Fibroblast of lung (primary cell): ENCODE measurements around the gene KCNIP4. TPM values are rescaled to one million over a fixed set of nuclear protein-coding genes. Genes with fewer than 3 reads are reported as not detected.
"Not testable (repeated sequence)": the region's sequence is repeated elsewhere in the genome, so short reads cannot be mapped to it uniquely, and the experiment has no call there.

ENCODE experiments used
- DNase-seq, 2 donors: peaks; one replicate each; pipeline versions ENCODE4 v3.0.0 to v3.0.0-alpha.2; 2010; ENCODE audit warnings: low read depth in 2 of 2
- H2AFZ ChIP-seq: 2 replicates; pipeline ENCODE4 v1.5.1; 2012; ENCODE audit warnings: low read length, control low read depth, inconsistent platforms
- H3K27ac ChIP-seq: 2 replicates; pipeline ENCODE4 v1.5.1; 2011; ENCODE audit warnings: low read length, control low read depth; ENCODE audit not compliant: insufficient read depth
- H3K27me3 ChIP-seq: 2 replicates; pipeline ENCODE4 v1.5.1; 2011; ENCODE audit warnings: mild to moderate bottlenecking, low read length; ENCODE audit not compliant: control insufficient read depth, insufficient read depth
- H3K36me3 ChIP-seq: 2 replicates; pipeline ENCODE4 v1.5.1; 2011; ENCODE audit warnings: low read length; ENCODE audit not compliant: control insufficient read depth, insufficient read depth
- H3K4me1 ChIP-seq: 2 replicates; pipeline ENCODE4 v1.5.1; 2011; ENCODE audit warnings: low read length; ENCODE audit not compliant: control insufficient read depth, insufficient read depth; ENCODE audit errors: extremely low read depth
- H3K4me2 ChIP-seq: 2 replicates; pipeline ENCODE4 v1.5.1; 2011; ENCODE audit warnings: low read length, control low read depth; ENCODE audit not compliant: insufficient read depth; ENCODE audit errors: extremely low read depth
- H3K4me3 ChIP-seq, 4 experiments: fragments of 200-600 bp in 1 of 4; sonication (generic) in 1 of 4; replicated peaks in 1 of 4; 2 replicates each; pipeline ENCODE4 v1.5.1; 2011 to 2016; ENCODE audit warnings: low read length in 4 of 4, low read depth in 3 of 4, mild to moderate bottlenecking in 3 of 4, control low read depth in 2 of 4, inconsistent platforms in 1 of 4, mixed read lengths in 1 of 4; ENCODE audit not compliant: insufficient read depth in 1 of 4; ENCODE audit errors: control extremely low read depth in 1 of 4
- H3K79me2 ChIP-seq: 2 replicates; pipeline ENCODE4 v1.5.1; 2012; ENCODE audit warnings: mild to moderate bottlenecking, low read length, inconsistent platforms; ENCODE audit not compliant: control insufficient read depth, insufficient read depth
- H3K9ac ChIP-seq: 2 replicates; pipeline ENCODE4 v1.5.1; 2011; ENCODE audit warnings: mild to moderate bottlenecking, low read length, control low read depth; ENCODE audit not compliant: insufficient read depth
- H3K9me3 ChIP-seq: 2 replicates; pipeline ENCODE4 v1.5.1; 2012; ENCODE audit warnings: low read depth, low read length; ENCODE audit not compliant: control insufficient read depth, insufficient read depth
- H4K20me1 ChIP-seq: 2 replicates; pipeline ENCODE4 v1.5.1; 2011; ENCODE audit warnings: low read length; ENCODE audit not compliant: control insufficient read depth, insufficient read depth; ENCODE audit errors: extremely low read depth
- CTCF ChIP-seq, 2 donors: IDR thresholded peaks in 1 of 2; conservative IDR thresholded peaks in 1 of 2; 1 replicate in 1 of 2; 2 replicates in 1 of 2; pipeline ENCODE4 v1.5.1; 2011 to 2012; ENCODE audit warnings: low read length in 2 of 2, control low read depth in 1 of 2, inconsistent platforms in 1 of 2, low read depth in 1 of 2, mild to moderate bottlenecking in 1 of 2
- EZH2 ChIP-seq: IDR thresholded peaks from 2 replicates; pipeline ENCODE4 v1.5.1; 2012; ENCODE audit warnings: low read length, control low read depth, mild to moderate bottlenecking; ENCODE audit errors: missing control alignments
- polyA plus RNA-seq, 2 donors: library from polyadenylated mRNA; depleted of rRNA in 1 of 2; stranded (reverse) in 1 of 2; unstranded in 1 of 2; fragments of >200 nt; gene quantifications; 2 replicates each; pipeline ENCODE4 v1.2.1, GENCODE V29; 2011 to 2012; ENCODE audit warnings: missing spikeins in 1 of 2
- total RNA-seq: library from RNA; depleted of rRNA; stranded (reverse); fragments of >200 nt; gene quantifications from 2 replicates; pipeline ENCODE4 v1.2.1, GENCODE V29; 2014

The KCNIP4 gene
- total and polyA plus RNA-seq, 2 donors (not counting 1 experiment from before 2014, with no cell fraction given): not detected

- no peaks in the 10 kb centered on the region for H3K4me1 ChIP-seq
- H3K79me2 ChIP-seq: no peaks in the 10 kb centered on the region
- H3K9me3 ChIP-seq: no peaks in the 10 kb centered on the region
- H3K36me3 ChIP-seq: no peaks in the 10 kb centered on the region
- TF ChIP-seq CTCF (conservative IDR thresholded peaks at IDR 0.05 in 1 of 2, IDR thresholded peaks at IDR 0.05 in 1 of 2; ENCODE audit: low read depth in 1 of 2, low read length in 2 of 2): no peak
- no peak for TF ChIP-seq EZH2
- H3K9ac ChIP-seq: no peak overlapping the region
- H3K4me3 ChIP-seq: no peak overlapping the region
- no peaks in the 10 kb centered on the region for H3K27me3 ChIP-seq
- H2AFZ ChIP-seq: no peak overlapping the region
- H3K27ac ChIP-seq: no peak overlapping the region
- DNase-seq: no peak
- no peaks in the 10 kb centered on the region for H4K20me1 ChIP-seq
- H3K4me2 ChIP-seq: no peak overlapping the region
Measured at GRCh38 chr4:21363701-21364100, 584.9 kb downstream of the KCNIP4 start.

DNA sequence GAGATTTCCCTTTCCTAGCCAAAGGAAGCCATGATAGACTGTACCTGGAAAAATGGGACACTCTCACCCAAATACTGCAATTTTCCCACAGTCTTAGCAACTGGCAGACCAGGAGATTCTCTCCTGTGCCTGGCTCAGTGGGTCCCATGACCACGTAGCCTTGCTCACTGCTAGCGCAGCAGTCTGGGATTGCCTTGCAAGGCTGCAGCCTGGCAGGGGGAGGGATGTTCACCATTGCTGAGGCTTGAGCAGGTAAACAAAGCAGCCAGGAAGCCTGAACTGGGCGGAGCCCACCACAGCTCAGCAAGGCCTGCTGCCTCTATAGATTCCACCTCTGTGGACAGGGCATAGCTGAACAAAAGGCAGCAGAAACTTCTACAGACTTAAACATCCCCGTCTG lies 596.2 kb downstream of the KCNIP4 start:
- not testable (repeated sequence) for H4K20me1 ChIP-seq, H3K4me1 ChIP-seq, H3K4me2 ChIP-seq, H3K36me3 ChIP-seq, H3K9ac ChIP-seq, H3K4me3 ChIP-seq, H3K27me3 ChIP-seq, H3K79me2 ChIP-seq, H3K27ac ChIP-seq, H2AFZ ChIP-seq, DNase-seq, H3K9me3 ChIP-seq

DNA sequence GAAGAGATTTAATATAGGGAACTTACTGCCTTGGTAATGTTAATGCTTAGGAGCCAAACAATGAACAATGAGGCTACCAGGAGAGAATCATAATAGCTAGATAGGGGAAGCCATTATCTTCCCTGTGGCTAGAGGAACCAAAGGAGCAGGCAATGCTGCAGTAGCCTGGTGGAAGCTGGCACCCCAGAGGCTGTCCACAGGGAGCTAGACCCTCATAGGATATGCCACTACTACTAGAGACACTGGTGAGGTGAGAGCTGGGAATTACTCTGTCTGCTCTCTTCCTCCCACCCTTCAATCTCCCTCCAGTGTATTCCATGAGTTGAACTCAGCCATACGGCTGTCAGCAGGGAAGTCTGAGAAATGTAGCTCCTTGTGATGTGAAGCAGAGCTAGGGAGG lies 601.4 kb downstream of the KCNIP4 start:
- H3K9me3 ChIP-seq: no peaks in the 10 kb centered on the region
- TF ChIP-seq CTCF (conservative IDR thresholded peaks at IDR 0.05 in 1 of 2, IDR thresholded peaks at IDR 0.05 in 1 of 2; ENCODE audit: low read depth in 1 of 2, low read length in 2 of 2) (no peak), EZH2 (no peak)
- no peak overlapping the region for H3K4me2 ChIP-seq
- no peaks in the 10 kb centered on the region for H4K20me1 ChIP-seq
- H3K36me3 ChIP-seq: no peaks in the 10 kb centered on the region
- no peak overlapping the region for H3K4me3 ChIP-seq
- DNase-seq: no peak
- H3K27ac ChIP-seq: no peak overlapping the region
- H3K27me3 ChIP-seq: no peaks in the 10 kb centered on the region
- H3K79me2 ChIP-seq: no peaks in the 10 kb centered on the region
- H3K4me1 ChIP-seq: no peaks in the 10 kb centered on the region
- H2AFZ ChIP-seq: no peak overlapping the region
- no peak overlapping the region for H3K9ac ChIP-seq
